K562 (cell line): Measurements from ENCODE around the gene SEMA3G. TPM values are rescaled to one million over a fixed set of nuclear protein-coding genes. Genes with fewer than 3 reads are reported as not detected.
A peak's percentile ranks its signal among the peaks of the same experiment; 100 is the strongest.

Experiments used
- ATAC-seq: fragments of 200-7000 bp; cut with Tn5 transposase; 3 replicates; pipeline ENCODE4 v1.9.1; 2020; ENCODE audit warnings: moderate library complexity
- BruUV-seq: library from RNA; stranded (reverse); fragments of 400-500 nt; replicated peaks from 2 replicates; lab custom pipeline; 2021; lab: Mats Ljungman, UMichigan
- CTCF ChIA-PET: fragments of 300-600 bp; formaldehyde crosslinking; extraction: SDS; loops from one replicate; lab custom pipeline; 2021; ENCODE audit warnings: low intra/inter-chr PET ratio; lab: Yijun Ruan, JAX
- POLR2A ChIA-PET: fragments of 300-600, 350-650 bp; sonication (Branson Sonifier 250); formaldehyde crosslinking; extraction: SDS; loops from one replicate; lab custom pipeline; 2021; ENCODE audit warnings: antibody characterized with exemption, inconsistent platforms; lab: Yijun Ruan, JAX
- DNase-seq, 4 experiments: peaks; one replicate each; pipeline versions ENCODE4 v3.0.0 to v3.0.0-alpha.2; 2011 to 2018; ENCODE audit warnings: low spot score in 3 of 4, mixed read lengths in 3 of 4; ENCODE audit errors: extremely low read depth in 1 of 4
- FAIRE-seq: peaks from 2 replicates; lab custom pipeline; 2011; peaks lifted over from hg19 to GRCh38; lab: Jason Lieb, UNC
- H2AFZ ChIP-seq: 2 replicates; pipeline ENCODE4 v1.6.0; 2011; ENCODE audit warnings: low read depth, low read length, control low read depth, inconsistent platforms
- H3K27ac ChIP-seq: fragments of 200-600 bp; 3 replicates; pipeline ENCODE4 v1.8.0; 2011; ENCODE audit warnings: low read depth, mild to moderate bottlenecking, control low read depth, inconsistent platforms, low read length, moderate library complexity, mixed read lengths; ENCODE audit errors: extremely low read depth
- H3K27me3 ChIP-seq, 2 experiments: fragments of 300-600 bp in 1 of 2; 2 replicates in 1 of 2; 3 replicates in 1 of 2; pipeline versions ENCODE4 v1.6.0 to v1.8.0; 2011; ENCODE audit warnings: inconsistent platforms in 2 of 2, low read length in 2 of 2, mild to moderate bottlenecking in 1 of 2, mixed read lengths in 1 of 2, moderate library complexity in 1 of 2; ENCODE audit not compliant: control insufficient read depth in 2 of 2, insufficient read depth in 2 of 2
- H3K36me3 ChIP-seq: fragments of 300-600 bp; 3 replicates; pipeline ENCODE4 v1.8.0; 2011; ENCODE audit warnings: mild to moderate bottlenecking, low read length, inconsistent platforms; ENCODE audit not compliant: control insufficient read depth, insufficient read depth
- H3K4me1 ChIP-seq, 2 experiments: fragments of 200-600 bp in 1 of 2; replicated peaks in 1 of 2; 2 replicates in 1 of 2; 3 replicates in 1 of 2; pipeline versions ENCODE4 v1.5.1 to v1.8.0; 2011; ENCODE audit warnings: inconsistent platforms in 2 of 2, low read length in 2 of 2, mild to moderate bottlenecking in 1 of 2, mixed read lengths in 1 of 2, moderate library complexity in 1 of 2; ENCODE audit not compliant: control insufficient read depth in 2 of 2, insufficient read depth in 2 of 2
- H3K4me2 ChIP-seq: 2 replicates; pipeline ENCODE4 v1.6.1; 2011; ENCODE audit warnings: low read length, control low read depth, inconsistent platforms, mixed read lengths; ENCODE audit not compliant: insufficient read depth
- H3K4me3 ChIP-seq: fragments of 200-600 bp; sonication (generic), shearing (Covaris generic); 2 replicates; pipeline ENCODE4 v1.5.1; 2016; ENCODE audit warnings: control low read depth, inconsistent platforms
- H3K79me2 ChIP-seq: fragments of 200-600 bp; 3 replicates; pipeline ENCODE4 v1.8.0; 2011; ENCODE audit warnings: low read length, inconsistent platforms; ENCODE audit not compliant: control insufficient read depth, insufficient read depth
- H3K9ac ChIP-seq, 2 experiments: 2 replicates each; pipeline versions ENCODE4 v1.6.0 to v1.6.1; 2011; ENCODE audit warnings: low read depth in 2 of 2, low read length in 2 of 2, control low read depth in 1 of 2, inconsistent platforms in 1 of 2, mild to moderate bottlenecking in 1 of 2, mixed read lengths in 1 of 2; ENCODE audit not compliant: insufficient read depth in 1 of 2
- H3K9me1 ChIP-seq: one replicate; pipeline ENCODE4 v1.6.0; 2011; ENCODE audit warnings: inconsistent platforms, mild to moderate bottlenecking, low read length, moderate library complexity; ENCODE audit not compliant: control insufficient read depth, insufficient read depth
- H3K9me3 ChIP-seq: replicated peaks from 2 replicates; pipeline ENCODE4 v1.5.1; 2011; ENCODE audit warnings: low read depth, low read length, inconsistent platforms; ENCODE audit not compliant: control insufficient read depth, insufficient read depth
- H4K20me1 ChIP-seq: replicated peaks from 2 replicates; pipeline ENCODE4 v1.6.1; 2011; ENCODE audit warnings: low read length, inconsistent platforms, mixed read lengths; ENCODE audit not compliant: control insufficient read depth, insufficient read depth
- BCOR ChIP-seq: fragments of 450-650 bp; IDR thresholded peaks from 2 replicates; pipeline ENCODE4 v1.6.1; 2016
- CBX3 ChIP-seq, 2 experiments: IDR thresholded peaks; 1 replicate in 1 of 2; 2 replicates in 1 of 2; pipeline ENCODE4 v1.6.1; 2012; ENCODE audit warnings: inconsistent platforms in 2 of 2, low read length in 2 of 2, borderline replicate concordance in 1 of 2, control low read depth in 1 of 2
- DPF2 ChIP-seq: fragments of 450-650 bp; IDR thresholded peaks from 2 replicates; pipeline ENCODE4 v1.6.1; 2016
- KAT2B ChIP-seq: IDR thresholded peaks from one replicate; pipeline ENCODE4 v1.6.1; 2012; ENCODE audit warnings: low read depth, mild to moderate bottlenecking, control low read depth, inconsistent platforms, low read length, moderate library complexity
- PCBP2 ChIP-seq: fragments of 200-400 bp; formaldehyde crosslinking; IDR thresholded peaks from 2 replicates; pipeline ENCODE4 v1.6.1; 2018; ENCODE audit warnings: low read length, low read depth, mild to moderate bottlenecking, moderate library complexity; ENCODE audit not compliant: poor library complexity, severe bottlenecking
- PHF21A ChIP-seq: fragments of 450-650 bp; IDR thresholded peaks from 2 replicates; pipeline ENCODE4 v1.6.1; 2017; ENCODE audit warnings: low read depth, borderline replicate concordance
- PURB ChIP-seq: sonication (generic); formaldehyde crosslinking; IDR thresholded peaks from 2 replicates; pipeline ENCODE4 v1.9.0; 2021; ENCODE audit warnings: low read depth, mild to moderate bottlenecking, missing genetic modification reagents
- ZNF507 ChIP-seq: conservative IDR thresholded peaks from 2 replicates; pipeline ENCODE4 v1.6.1; 2017; ENCODE audit warnings: missing genetic modification characterization, missing compliant biosample characterization
- ZZZ3 ChIP-seq: fragments of 450-650 bp; IDR thresholded peaks from 2 replicates; pipeline ENCODE4 v1.6.1; 2016; ENCODE audit warnings: antibody characterized with exemption, mild to moderate bottlenecking, moderate library complexity
- WGBS: fragments of 100-300 bp; shearing (Covaris generic); methylation state at CpG from one replicate; pipeline ENCODE4 v1.1.6; 2016; ENCODE audit warnings: low coverage, mixed read lengths; ENCODE audit not compliant: insufficient coverage; ENCODE audit errors: missing lambda C conversion rate; 5-methylcytosine and 5-hydroxymethylcytosine counted together
- in situ Hi-C: fragments of 300-500 bp; cut with MboI; formaldehyde crosslinking; loops from 4 replicates; pipeline ENCODE4 v1.15.0; 2018; ENCODE audit warnings: inconsistent platforms, mixed read lengths
- intact Hi-C: fragments of 100-400 bp; cut with micrococcal nuclease; formaldehyde crosslinking; loops from 2 replicates; pipeline ENCODE4 v1.14.2; 2022
- polyA plus RNA-seq, 8 experiments: library from polyadenylated mRNA; depleted of rRNA in 4 of 8; stranded (reverse) in 5 of 8; unstranded in 3 of 8; fragments of >200 nt; fragmentation: Nextera tagmentation in 2 of 8; fragmentation: Illumina TruSeq in 1 of 8; extraction: Ambion mirVana in 2 of 8; extraction: Trizol in 1 of 8; gene quantifications; 2 replicates each; pipeline versions ENCODE4 v1.2.1 to v1.2.3, GENCODE V29; 2011 to 2014; ENCODE audit warnings: inconsistent platforms in 1 of 8, missing spikeins in 1 of 8
- total RNA-seq, 7 experiments: library from RNA; depleted of rRNA in 6 of 7; stranded (reverse); fragments of >200 nt in 6 of 7; fragmentation: Illumina TruSeq in 2 of 7; extraction: Trizol in 2 of 7; gene quantifications; 2 replicates each; pipeline versions ENCODE4 v1.2.1 to v1.2.3, GENCODE V29; 2011 to 2021; ENCODE audit warnings: low replicate concordance in 1 of 7
- TF ChIP-seq, protein P1 (sequence below): fragments of 450-650 bp; formaldehyde crosslinking; IDR thresholded peaks from 2 replicates; pipeline ENCODE4 v1.4.0; 2020; ENCODE audit warnings: mild to moderate bottlenecking
- TF ChIP-seq, protein P2 (sequence below): fragments of 450-650 bp; IDR thresholded peaks from 2 replicates; pipeline ENCODE4 v1.6.1; 2016; ENCODE audit warnings: borderline replicate concordance

SEMA3G gene
- total and polyA plus RNA-seq, 9 of the 15 experiments (the other 6 are each of a cell fraction or from before 2014, with no cell fraction given), result 0.04 to 0.07 (median 0.05) TPM; not detected in 6

DNA sequence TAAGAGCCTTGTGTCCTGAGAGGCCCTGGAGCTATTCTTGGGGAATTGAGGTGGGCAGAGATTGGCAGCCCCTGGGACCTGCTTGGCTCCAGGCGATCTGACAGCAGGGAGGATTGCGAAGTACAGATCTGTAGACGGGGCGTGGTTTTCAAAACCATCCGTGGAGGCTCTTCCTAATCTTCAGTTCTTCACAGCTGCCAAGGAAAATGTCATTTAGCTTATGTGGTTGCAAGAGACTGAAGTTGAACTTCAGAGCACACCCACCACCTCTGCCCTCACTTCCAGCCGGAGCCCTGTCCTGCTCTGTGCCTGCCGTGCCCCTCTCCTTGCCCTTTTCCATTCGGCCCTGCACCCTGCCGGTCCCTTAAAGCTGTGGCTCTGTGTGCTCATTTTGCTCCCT lies 23.4 kb upstream of the SEMA3G start:
- DNase-seq (no peak), ATAC-seq (no peak), FAIRE-seq (no peak)
- TF ChIP-seq PURB (CRISPR knock-in tag) (no peak), ZNF507 (tag) (no peak), ZZZ3 (no peak), KAT2B (no peak), BCOR (no peak), PHF21A (no peak), PCBP2 (no peak), DPF2 (no peak), CBX3 (IDR thresholded peaks at IDR 0.05; ENCODE audit: borderline replicate concordance in 1 of 2, low read length in 2 of 2) (no peak)
- TF ChIP-seq, protein P1, sequence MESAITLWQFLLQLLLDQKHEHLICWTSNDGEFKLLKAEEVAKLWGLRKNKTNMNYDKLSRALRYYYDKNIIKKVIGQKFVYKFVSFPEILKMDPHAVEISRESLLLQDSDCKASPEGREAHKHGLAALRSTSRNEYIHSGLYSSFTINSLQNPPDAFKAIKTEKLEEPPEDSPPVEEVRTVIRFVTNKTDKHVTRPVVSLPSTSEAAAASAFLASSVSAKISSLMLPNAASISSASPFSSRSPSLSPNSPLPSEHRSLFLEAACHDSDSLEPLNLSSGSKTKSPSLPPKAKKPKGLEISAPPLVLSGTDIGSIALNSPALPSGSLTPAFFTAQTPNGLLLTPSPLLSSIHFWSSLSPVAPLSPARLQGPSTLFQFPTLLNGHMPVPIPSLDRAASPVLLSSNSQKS (CRISPR knock-in tag), result no peak
- TF ChIP-seq, protein P2, sequence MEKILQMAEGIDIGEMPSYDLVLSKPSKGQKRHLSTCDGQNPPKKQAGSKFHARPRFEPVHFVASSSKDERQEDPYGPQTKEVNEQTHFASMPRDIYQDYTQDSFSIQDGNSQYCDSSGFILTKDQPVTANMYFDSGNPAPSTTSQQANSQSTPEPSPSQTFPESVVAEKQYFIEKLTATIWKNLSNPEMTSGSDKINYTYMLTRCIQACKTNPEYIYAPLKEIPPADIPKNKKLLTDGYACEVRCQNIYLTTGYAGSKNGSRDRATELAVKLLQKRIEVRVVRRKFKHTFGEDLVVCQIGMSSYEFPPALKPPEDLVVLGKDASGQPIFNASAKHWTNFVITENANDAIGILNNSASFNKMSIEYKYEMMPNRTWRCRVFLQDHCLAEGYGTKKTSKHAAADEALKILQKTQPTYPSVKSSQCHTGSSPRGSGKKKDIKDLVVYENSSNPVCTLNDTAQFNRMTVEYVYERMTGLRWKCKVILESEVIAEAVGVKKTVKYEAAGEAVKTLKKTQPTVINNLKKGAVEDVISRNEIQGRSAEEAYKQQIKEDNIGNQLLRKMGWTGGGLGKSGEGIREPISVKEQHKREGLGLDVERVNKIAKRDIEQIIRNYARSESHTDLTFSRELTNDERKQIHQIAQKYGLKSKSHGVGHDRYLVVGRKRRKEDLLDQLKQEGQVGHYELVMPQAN, result no peak
- Histone ChIP-seq H3K9ac (peak overlapping the region in 1 of 2 experiments; percentile 52; a peak in 1 of 4 replicates), H3K9me1 (no peaks in the 10 kb centered on the region), H4K20me1 (no peaks in the 10 kb centered on the region), H3K4me1 (peaks cover 0 to 9% of the 10 kb centered on the region in 2 experiments; a peak in 2 of 5 replicates), H3K79me2 (no peaks in the 10 kb centered on the region; the same call in 2 of the 3 replicates), H3K4me2 (no peak overlapping the region), H3K4me3 (no peak overlapping the region), H2AFZ (no peak overlapping the region), H3K27ac (no peak overlapping the region), H3K36me3 (peaks cover 53% of the 10 kb centered on the region; the same call in 2 of the 3 replicates), H3K27me3 (no peaks in the 10 kb centered on the region), H3K9me3 (no peaks in the 10 kb centered on the region)
- ChIA-PET CTCF (no interaction called here), POLR2A (interaction anchor here (1.1 to 1.5 kb wide), 2 partner anchors 9 to 20 kb away, joined by 3 to 6 read pairs; no protein-coding TSS in a partner anchor)
- 37% methylated on average over 2 of the region's 9 CpGs for WGBS
- intact Hi-C loops, result no loop called here
- no TSS peak for BruUV-seq
- in situ Hi-C loops, result no loop called here
